Right cardiac atrium (tissue), 5 donors: ENCODE data around the gene WDR37. TPM values are rescaled to one million over a fixed set of nuclear protein-coding genes. Genes with fewer than 3 reads are reported as not detected.
A peak's percentile ranks its signal among the peaks of the same experiment; 100 is the strongest.

Experiments
- ATAC-seq, 2 donors: fragments of 200-7000 bp; cut with Tn5 transposase; one replicate each; pipeline versions ENCODE4 v1.8.0 to v1.9.1; 2020; ENCODE audit warnings: moderate library complexity in 2 of 2, mild to moderate bottlenecking in 1 of 2
- DNase-seq, 3 donors: peaks; one replicate each; pipeline ENCODE4 v3.0.0-alpha.2; 2020
- H3K27ac ChIP-seq: one replicate; pipeline ENCODE4 v1.5.1; 2013; ENCODE audit warnings: mild to moderate bottlenecking, low read length, control low read depth, moderate library complexity
- H3K27me3 ChIP-seq: one replicate; pipeline ENCODE4 v1.6.1; 2013; ENCODE audit not compliant: control insufficient read depth, insufficient read depth
- H3K4me1 ChIP-seq: one replicate; pipeline ENCODE4 v1.6.1; 2013; ENCODE audit warnings: low read length; ENCODE audit not compliant: control insufficient read depth, insufficient read depth
- H3K4me3 ChIP-seq: one replicate; pipeline ENCODE4 v1.5.1; 2013; ENCODE audit warnings: low read length, control low read depth
- H3K9me3 ChIP-seq: one replicate; pipeline ENCODE4 v1.6.1; 2013; ENCODE audit warnings: low read length; ENCODE audit not compliant: control insufficient read depth
- WGBS: extraction: QIAGEN DNeasy Blood & Tissue Kit; methylation state at CpG from one replicate; pipeline ENCODE4 v1.1.7; 2013; 5-methylcytosine and 5-hydroxymethylcytosine counted together
- intact Hi-C, 4 donors: fragments of 100-400 bp; cut with DNase I; formaldehyde crosslinking; loops; one replicate each; pipeline versions ENCODE4 v1.11.0 to v1.14.0; 2022 to 2023
- polyA plus RNA-seq: library from polyadenylated mRNA; stranded (reverse); fragments of 200-250 nt; gene quantifications from one replicate; pipeline ENCODE4 v1.2.3, GENCODE V29; 2013
- total RNA-seq, 4 donors: library from RNA; stranded (reverse); fragmentation: NEBNext Ultra II Directional; extraction: Animal tissue kit (Norgen Biotek cat#: 25700); gene quantifications; one replicate each; pipeline ENCODE4 v1.2.1, GENCODE V29; 2021
- donor health status: healthy with polysubstance abuse.
- donor health status: DM: no; HTN: yes; CAD: no.
- donor health status: DM: no; HTN: no; CAD: no.
- donor health status: DM: no; HTN: yes; CAD: no; lungs with severe emphysema.
- donor health status: DM: yes; HTN: yes; CAD: no.

WDR37 gene
- total and polyA plus RNA-seq, 5 donors: 9.7 to 35.6 (median 31.9) TPM

GRCh38 chr10:1171586-1171985 is 115.4 kb downstream of the WDR37 start:
- Histone ChIP-seq H3K27ac (no peak overlapping the region), H3K9me3 (no peaks in the 10 kb centered on the region), H3K27me3 (no peaks in the 10 kb centered on the region), H3K4me3 (no peak overlapping the region), H3K4me1 (no peaks in the 10 kb centered on the region)
- ATAC-seq: no peak
- intact Hi-C loops: no loop called here
- peak in 1 of 3 donors; percentile 20 for DNase-seq
- WGBS: 83% methylated on average over 9 of the region's 9 CpGs

DNA sequence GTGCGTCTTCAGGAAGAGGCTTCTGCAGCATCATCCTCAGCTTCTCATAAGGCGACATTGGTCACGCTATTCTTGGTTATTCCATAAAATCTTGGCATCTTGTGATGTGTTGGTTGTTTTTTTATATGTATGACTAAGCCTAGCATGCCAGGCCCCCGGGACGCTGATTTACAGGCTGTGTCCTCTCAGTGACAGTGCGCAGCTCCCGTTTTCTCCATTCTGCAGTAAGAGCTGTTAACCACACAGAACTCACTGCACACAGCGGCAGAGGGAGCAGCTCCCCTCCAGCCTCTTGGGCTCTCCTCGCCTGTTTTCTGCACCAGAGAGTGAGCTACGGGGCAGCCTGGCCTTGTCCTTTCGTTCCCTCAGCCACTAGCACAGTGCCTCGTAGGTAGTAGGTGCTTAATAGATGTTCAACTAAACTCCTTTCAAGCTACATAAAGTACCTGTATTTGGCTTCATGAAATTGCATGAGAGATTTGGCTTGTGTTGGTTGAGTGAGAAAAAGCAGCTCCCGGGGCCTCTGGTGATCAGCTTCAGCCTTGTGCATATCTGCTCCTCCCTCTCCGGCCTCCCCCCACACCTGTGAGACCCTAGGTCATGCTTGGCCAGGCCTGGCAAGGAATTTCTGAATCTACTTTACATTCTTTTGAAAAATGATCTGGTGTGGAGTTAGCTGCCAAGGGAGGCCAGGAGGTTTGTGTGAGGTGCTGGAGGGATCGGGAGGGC is 116.2 kb downstream of the WDR37 start:
- ATAC-seq (no peak), DNase-seq (peak in 2 of 3 donors; percentile 6 to 23)
- H3K27ac ChIP-seq: no peak overlapping the region
- H3K4me1 ChIP-seq: no peaks in the 10 kb centered on the region
- no peak overlapping the region for H3K4me3 ChIP-seq
- no peaks in the 10 kb centered on the region for H3K27me3 ChIP-seq
- no peaks in the 10 kb centered on the region for H3K9me3 ChIP-seq
- intact Hi-C loops: no loop called here
- 79% methylated on average over 15 of the region's 15 CpGs for WGBS

- DNase-seq: peak in 1 of 3 donors; percentile 51
- WGBS: 89% methylated on average over 27 of the region's 27 CpGs
- no peaks in the 10 kb centered on the region for H3K27me3 ChIP-seq
- no peaks in the 10 kb centered on the region for H3K9me3 ChIP-seq
- ATAC-seq: no peak
- intact Hi-C loops: no loop called here
- no peak overlapping the region for H3K27ac ChIP-seq
- no peaks in the 10 kb centered on the region for H3K4me1 ChIP-seq
- no peak overlapping the region for H3K4me3 ChIP-seq
Measured at GRCh38 chr10:1173091-1173490, 116.9 kb downstream of the WDR37 start.

DNA sequence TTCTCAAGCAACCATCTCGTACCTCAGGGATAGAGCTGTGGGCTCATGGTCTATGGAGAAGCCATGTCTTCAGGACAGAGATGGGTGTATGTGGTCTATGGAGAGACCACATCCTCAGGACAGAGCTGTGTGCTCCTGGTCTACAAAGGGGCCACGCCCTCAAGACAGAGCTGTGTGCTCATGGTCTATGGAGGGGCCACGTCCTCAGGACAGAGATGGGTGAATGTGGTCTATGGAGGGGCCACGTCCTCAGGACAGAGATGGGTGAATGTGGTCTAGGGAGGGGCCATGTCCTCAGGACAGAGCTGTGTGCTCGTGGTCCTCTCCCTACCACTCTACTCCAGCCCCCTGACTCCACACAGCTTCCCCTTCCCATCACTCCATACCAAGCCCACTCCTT is 117.8 kb downstream of the WDR37 start:
- WGBS: 83% methylated on average over 5 of the region's 5 CpGs
- DNase-seq (no peak), ATAC-seq (peak in 1 of 2 donors; percentile 25)
- intact Hi-C loops: no loop called here
- no peaks in the 10 kb centered on the region for H3K9me3 ChIP-seq
- no peak overlapping the region for H3K27ac ChIP-seq
- no peaks in the 10 kb centered on the region for H3K4me1 ChIP-seq
- H3K4me3 ChIP-seq: no peak overlapping the region
- no peaks in the 10 kb centered on the region for H3K27me3 ChIP-seq

GRCh38 chr10:1175956-1176565 is 119.9 kb downstream of the WDR37 start:
- no peak for ATAC-seq
- no peak overlapping the region for H3K27ac ChIP-seq
- no peaks in the 10 kb centered on the region for H3K27me3 ChIP-seq
- H3K4me1 ChIP-seq: no peaks in the 10 kb centered on the region
- no peaks in the 10 kb centered on the region for H3K9me3 ChIP-seq
- H3K4me3 ChIP-seq: no peak overlapping the region
- intact Hi-C loops: no loop called here
- peak in 1 of 3 donors; percentile 18 for DNase-seq
- 90% methylated on average over 23 of the region's 23 CpGs for WGBS

DNA sequence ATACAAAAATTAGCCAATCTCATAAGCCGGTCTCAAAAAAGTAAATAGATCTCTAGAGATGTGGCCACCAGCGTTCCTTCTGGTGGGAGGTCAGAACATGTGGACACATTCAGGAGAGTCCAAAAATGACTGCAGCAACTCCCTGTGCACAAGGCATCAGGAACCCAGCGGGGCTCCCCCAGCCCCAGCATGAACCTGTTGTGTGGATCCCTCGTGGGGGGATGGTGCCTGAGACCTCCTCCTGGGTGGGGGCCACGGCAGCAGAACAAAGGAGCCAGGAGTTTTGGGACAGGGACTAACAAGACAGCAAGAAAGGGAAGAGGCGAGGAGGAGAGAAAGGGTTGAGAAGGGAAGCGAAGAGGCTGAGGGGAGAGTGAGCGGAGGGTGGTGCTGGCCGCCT is 121.8 kb downstream of the WDR37 start:
- intact Hi-C loops: no loop called here
- 86% methylated on average over 9 of the region's 9 CpGs for WGBS
- Histone ChIP-seq H3K27me3 (no peaks in the 10 kb centered on the region), H3K9me3 (no peaks in the 10 kb centered on the region), H3K4me1 (no peaks in the 10 kb centered on the region), H3K4me3 (no peak overlapping the region), H3K27ac (no peak overlapping the region)
- ATAC-seq (no peak), DNase-seq (peak in 2 of 3 donors; percentile 15 to 26)

GRCh38 chr10:1178506-1178905 is 122.3 kb downstream of the WDR37 start:
- ATAC-seq (no peak), DNase-seq (peak in 1 of 3 donors; percentile 29)
- Histone ChIP-seq H3K27ac (no peak overlapping the region), H3K9me3 (no peaks in the 10 kb centered on the region), H3K27me3 (no peaks in the 10 kb centered on the region), H3K4me3 (no peak overlapping the region), H3K4me1 (no peaks in the 10 kb centered on the region)
- 86% methylated on average over 16 of the region's 16 CpGs for WGBS
- intact Hi-C loops: no loop called here

GRCh38 chr10:1179346-1180070 is 123.3 kb downstream of the WDR37 start:
- intact Hi-C loops: no loop called here
- H3K4me1 ChIP-seq: no peaks in the 10 kb centered on the region
- ATAC-seq: no peak
- DNase-seq: peak in 1 of 3 donors; percentile 27
- no peaks in the 10 kb centered on the region for H3K9me3 ChIP-seq
- H3K27ac ChIP-seq: no peak overlapping the region
- H3K4me3 ChIP-seq: no peak overlapping the region
- 80% methylated on average over 20 of the region's 20 CpGs for WGBS
- no peaks in the 10 kb centered on the region for H3K27me3 ChIP-seq

DNA sequence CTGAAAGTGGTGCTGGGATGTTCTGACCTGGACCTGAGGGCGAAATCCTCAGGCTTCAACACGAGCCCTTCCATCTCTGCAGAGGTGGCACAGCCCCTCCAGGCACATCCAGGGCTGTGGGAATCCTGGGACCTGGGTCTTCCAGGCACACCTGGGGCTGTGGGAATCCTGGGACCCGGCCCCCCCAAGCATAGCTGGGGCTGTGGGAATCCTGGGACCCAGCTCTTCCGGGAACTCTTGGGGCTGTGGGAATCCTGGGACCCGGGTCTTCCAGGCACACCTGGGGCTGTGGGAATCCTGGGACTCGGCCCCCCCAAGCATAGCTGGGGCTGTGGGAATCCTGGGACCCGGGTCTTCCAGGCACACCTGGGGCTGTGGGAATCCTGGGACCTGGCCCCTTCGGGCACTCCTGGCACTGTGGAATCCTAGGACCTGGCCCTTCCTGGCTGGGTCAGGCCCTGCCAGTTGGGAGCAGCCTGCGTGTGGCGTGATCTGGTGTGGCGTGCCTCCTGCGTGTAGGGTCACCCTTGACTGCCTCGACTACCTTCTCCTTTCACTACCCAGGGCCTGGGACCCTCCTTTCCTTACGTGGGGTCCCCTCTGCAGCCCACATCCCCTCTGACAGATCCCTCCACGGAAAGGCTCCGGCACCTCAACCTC is 124.0 kb downstream of the WDR37 start:
- WGBS: 83% methylated on average over 16 of the region's 16 CpGs
- H3K27ac ChIP-seq: no peak overlapping the region
- DNase-seq: peak in 1 of 3 donors; percentile 38
- H3K4me3 ChIP-seq: no peak overlapping the region
- ATAC-seq: peak in 1 of 2 donors; percentile 36
- H3K4me1 ChIP-seq: no peaks in the 10 kb centered on the region
- H3K27me3 ChIP-seq: no peaks in the 10 kb centered on the region
- no peaks in the 10 kb centered on the region for H3K9me3 ChIP-seq
- intact Hi-C loops: no loop called here

DNA sequence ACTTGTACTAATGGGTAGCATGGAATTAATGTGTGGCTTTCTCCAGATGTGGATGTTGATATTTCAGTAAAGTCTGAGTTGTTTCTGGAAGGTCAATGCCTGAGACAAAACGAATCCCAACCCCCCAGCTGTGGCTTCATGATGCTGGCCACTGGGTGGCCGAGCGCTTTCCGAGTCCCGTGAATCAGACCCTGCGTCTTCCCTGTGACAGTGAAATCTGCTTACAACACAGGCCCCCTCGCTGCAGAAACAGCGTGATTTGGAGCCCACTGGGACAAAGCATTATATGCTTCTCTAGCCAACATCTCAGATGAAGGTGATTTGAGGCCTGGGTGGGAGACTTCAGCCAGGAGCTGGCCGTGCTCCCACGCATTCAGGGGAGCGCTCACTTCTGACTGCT is 124.7 kb downstream of the WDR37 start:
- ATAC-seq: no peak
- H3K9me3 ChIP-seq: no peaks in the 10 kb centered on the region
- no peaks in the 10 kb centered on the region for H3K4me1 ChIP-seq
- peak in 1 of 3 donors; percentile 29 for DNase-seq
- intact Hi-C loops: no loop called here
- 63% methylated on average over 11 of the region's 11 CpGs for WGBS
- H3K27me3 ChIP-seq: no peaks in the 10 kb centered on the region
- H3K27ac ChIP-seq: no peak overlapping the region
- no peak overlapping the region for H3K4me3 ChIP-seq
